Measurements from ENCODE around the gene SHLD1.

DNA sequence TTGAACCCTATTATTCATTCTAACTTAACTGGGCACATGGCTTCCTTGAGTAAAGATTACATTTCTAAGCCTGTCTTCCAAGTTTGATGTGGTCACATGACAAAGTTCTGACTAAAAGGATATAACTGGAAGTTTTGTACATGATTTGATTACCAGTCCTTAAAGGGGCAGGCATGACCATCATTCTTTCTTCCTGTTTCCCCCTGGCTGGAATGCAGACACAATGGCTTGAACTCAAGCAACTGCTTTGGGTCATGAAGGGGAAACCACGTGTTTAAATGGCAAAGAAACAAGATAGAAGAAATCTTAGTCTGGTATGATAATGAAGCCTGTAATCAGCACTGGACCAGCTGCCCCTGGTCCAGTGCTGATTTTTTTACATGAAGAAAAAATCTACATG is 15.6 kb upstream of the SHLD1 start:
- TF ChIP-seq, protein P1, sequence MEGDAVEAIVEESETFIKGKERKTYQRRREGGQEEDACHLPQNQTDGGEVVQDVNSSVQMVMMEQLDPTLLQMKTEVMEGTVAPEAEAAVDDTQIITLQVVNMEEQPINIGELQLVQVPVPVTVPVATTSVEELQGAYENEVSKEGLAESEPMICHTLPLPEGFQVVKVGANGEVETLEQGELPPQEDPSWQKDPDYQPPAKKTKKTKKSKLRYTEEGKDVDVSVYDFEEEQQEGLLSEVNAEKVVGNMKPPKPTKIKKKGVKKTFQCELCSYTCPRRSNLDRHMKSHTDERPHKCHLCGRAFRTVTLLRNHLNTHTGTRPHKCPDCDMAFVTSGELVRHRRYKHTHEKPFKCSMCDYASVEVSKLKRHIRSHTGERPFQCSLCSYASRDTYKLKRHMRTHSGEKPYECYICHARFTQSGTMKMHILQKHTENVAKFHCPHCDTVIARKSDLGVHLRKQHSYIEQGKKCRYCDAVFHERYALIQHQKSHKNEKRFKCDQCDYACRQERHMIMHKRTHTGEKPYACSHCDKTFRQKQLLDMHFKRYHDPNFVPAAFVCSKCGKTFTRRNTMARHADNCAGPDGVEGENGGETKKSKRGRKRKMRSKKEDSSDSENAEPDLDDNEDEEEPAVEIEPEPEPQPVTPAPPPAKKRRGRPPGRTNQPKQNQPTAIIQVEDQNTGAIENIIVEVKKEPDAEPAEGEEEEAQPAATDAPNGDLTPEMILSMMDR (IDR thresholded peaks at IDR 0.05), result no peak
- TF ChIP-seq POLR2A (IDR thresholded peaks at IDR 0.05), result no peak
